ENCODE data around the gene DNAJC8.

Gene DNAJC8

DNA sequence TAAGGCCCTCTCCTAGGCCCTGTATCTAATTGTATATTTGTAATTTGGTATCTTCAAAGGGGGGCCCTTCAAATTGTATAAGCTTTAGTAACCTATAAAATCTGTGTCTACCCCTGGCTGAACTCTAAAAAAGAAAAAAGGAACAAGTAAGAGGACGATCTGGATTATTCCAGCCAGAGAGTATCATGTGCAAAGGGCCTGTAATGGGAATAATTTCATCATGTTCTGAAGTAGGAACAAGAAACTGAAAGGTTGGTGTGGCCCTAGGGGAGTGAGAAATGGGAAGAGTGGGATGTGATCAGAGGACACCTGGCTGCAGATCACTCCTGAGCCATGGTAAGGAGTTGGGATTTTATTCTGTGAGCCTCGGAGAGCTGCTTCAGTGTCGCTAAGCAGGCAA, 71.1 kb downstream of the DNAJC8 start:
- TF ChIP-seq YY1 (IDR thresholded peaks at IDR 0.05; ENCODE audit: low read depth) (no peak), EGR1 (IDR thresholded peaks at IDR 0.05) (no peak), RAD21 (IDR thresholded peaks at IDR 0.05; ENCODE audit: low read depth) (no peak), FOXM1 (IDR thresholded peaks at IDR 0.05; ENCODE audit: borderline replicate concordance, low read depth) (no peak), ZBTB7A (IDR thresholded peaks at IDR 0.05; ENCODE audit: low read depth) (no peak), CREB1 (IDR thresholded peaks at IDR 0.05; ENCODE audit: low read depth) (no peak), NFIC (IDR thresholded peaks at IDR 0.05) (no peak), TEAD4 (IDR thresholded peaks at IDR 0.05) (no peak), TAF1 (IDR thresholded peaks at IDR 0.05; ENCODE audit: low read depth) (no peak), EP300 (IDR thresholded peaks at IDR 0.05; ENCODE audit: borderline replicate concordance) (no peak), TCF12 (IDR thresholded peaks at IDR 0.05; ENCODE audit: low read depth) (no peak)
- TF ChIP-seq, protein P1, sequence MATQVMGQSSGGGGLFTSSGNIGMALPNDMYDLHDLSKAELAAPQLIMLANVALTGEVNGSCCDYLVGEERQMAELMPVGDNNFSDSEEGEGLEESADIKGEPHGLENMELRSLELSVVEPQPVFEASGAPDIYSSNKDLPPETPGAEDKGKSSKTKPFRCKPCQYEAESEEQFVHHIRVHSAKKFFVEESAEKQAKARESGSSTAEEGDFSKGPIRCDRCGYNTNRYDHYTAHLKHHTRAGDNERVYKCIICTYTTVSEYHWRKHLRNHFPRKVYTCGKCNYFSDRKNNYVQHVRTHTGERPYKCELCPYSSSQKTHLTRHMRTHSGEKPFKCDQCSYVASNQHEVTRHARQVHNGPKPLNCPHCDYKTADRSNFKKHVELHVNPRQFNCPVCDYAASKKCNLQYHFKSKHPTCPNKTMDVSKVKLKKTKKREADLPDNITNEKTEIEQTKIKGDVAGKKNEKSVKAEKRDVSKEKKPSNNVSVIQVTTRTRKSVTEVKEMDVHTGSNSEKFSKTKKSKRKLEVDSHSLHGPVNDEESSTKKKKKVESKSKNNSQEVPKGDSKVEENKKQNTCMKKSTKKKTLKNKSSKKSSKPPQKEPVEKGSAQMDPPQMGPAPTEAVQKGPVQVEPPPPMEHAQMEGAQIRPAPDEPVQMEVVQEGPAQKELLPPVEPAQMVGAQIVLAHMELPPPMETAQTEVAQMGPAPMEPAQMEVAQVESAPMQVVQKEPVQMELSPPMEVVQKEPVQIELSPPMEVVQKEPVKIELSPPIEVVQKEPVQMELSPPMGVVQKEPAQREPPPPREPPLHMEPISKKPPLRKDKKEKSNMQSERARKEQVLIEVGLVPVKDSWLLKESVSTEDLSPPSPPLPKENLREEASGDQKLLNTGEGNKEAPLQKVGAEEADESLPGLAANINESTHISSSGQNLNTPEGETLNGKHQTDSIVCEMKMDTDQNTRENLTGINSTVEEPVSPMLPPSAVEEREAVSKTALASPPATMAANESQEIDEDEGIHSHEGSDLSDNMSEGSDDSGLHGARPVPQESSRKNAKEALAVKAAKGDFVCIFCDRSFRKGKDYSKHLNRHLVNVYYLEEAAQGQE (IDR thresholded peaks at IDR 0.05; ENCODE audit: low read depth): no peak
- TF ChIP-seq, protein P2, sequence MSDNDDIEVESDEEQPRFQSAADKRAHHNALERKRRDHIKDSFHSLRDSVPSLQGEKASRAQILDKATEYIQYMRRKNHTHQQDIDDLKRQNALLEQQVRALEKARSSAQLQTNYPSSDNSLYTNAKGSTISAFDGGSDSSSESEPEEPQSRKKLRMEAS (IDR thresholded peaks at IDR 0.05): no peak

DNA sequence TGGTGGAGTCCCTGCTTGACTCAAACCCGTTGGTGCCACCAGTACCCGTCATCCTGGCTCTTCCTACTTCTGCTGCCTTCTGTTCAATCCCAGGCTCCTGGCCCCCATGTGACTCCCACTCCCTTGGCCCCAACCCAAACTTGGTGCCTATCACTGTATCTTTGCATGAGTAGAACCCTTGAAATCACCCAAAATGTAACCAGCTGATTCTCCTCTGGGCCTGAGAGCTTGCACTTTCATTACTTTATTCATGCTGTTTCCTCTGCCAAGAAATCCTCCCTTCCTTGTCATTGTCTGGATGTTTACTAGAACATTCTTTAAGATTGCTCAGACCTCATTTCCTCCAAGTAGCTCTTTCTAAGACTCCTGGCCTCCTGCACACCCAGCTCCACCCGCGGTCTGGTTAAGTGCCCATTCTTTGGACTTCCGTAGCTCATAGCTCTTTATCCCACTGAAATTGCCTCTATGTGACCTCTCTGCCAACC, 72.0 kb downstream of the DNAJC8 start:
- TF ChIP-seq EGR1 (IDR thresholded peaks at IDR 0.05): no peak
- no peak for TF ChIP-seq TCF12 (IDR thresholded peaks at IDR 0.05; ENCODE audit: low read depth)
- no peak for TF ChIP-seq YY1 (IDR thresholded peaks at IDR 0.05; ENCODE audit: low read depth)
- TF ChIP-seq, protein P3, sequence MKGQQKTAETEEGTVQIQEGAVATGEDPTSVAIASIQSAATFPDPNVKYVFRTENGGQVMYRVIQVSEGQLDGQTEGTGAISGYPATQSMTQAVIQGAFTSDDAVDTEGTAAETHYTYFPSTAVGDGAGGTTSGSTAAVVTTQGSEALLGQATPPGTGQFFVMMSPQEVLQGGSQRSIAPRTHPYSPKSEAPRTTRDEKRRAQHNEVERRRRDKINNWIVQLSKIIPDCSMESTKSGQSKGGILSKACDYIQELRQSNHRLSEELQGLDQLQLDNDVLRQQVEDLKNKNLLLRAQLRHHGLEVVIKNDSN (IDR thresholded peaks at IDR 0.05): no peak
- TF ChIP-seq, protein P2 (IDR thresholded peaks at IDR 0.05): no peak
- no peak for TF ChIP-seq CREB1 (IDR thresholded peaks at IDR 0.05; ENCODE audit: low read depth)
- no peak for TF ChIP-seq FOXM1 (IDR thresholded peaks at IDR 0.05; ENCODE audit: borderline replicate concordance, low read depth)
- no peak for TF ChIP-seq ZBTB7A (IDR thresholded peaks at IDR 0.05; ENCODE audit: low read depth)
- TF ChIP-seq NFIC (IDR thresholded peaks at IDR 0.05): no peak
- no peak for TF ChIP-seq CEBPB (IDR thresholded peaks at IDR 0.05)
- TF ChIP-seq, protein P1 (IDR thresholded peaks at IDR 0.05; ENCODE audit: low read depth): no peak
- no peak for TF ChIP-seq TAF1 (IDR thresholded peaks at IDR 0.05; ENCODE audit: low read depth)
- TF ChIP-seq RAD21 (IDR thresholded peaks at IDR 0.05; ENCODE audit: low read depth): no peak

DNA sequence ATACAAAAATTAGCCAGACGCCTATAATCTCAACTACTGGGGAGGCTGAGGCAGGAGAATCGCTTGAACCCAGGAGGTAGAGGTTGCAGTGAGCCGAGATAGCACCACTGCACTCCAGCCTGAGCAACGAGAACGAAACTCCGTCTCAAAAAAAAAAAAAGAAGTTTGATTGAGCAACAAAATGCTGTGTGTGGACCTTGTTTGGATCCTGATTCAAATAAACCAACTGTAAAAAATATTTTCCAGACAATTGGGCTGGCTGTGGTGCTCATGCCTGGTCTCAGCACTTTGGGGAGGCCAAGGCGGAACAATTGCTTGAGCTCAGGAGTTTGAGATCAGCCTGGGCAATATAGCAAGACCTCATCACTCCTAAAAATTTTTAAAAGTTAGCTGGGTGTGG, 73.1 kb downstream of the DNAJC8 start:
- TF ChIP-seq TAF1 (IDR thresholded peaks at IDR 0.05; ENCODE audit: low read depth): no peak
- TF ChIP-seq TEAD4 (IDR thresholded peaks at IDR 0.05): no peak
- no peak for TF ChIP-seq YY1 (IDR thresholded peaks at IDR 0.05; ENCODE audit: low read depth)
- no peak for TF ChIP-seq NFIC (IDR thresholded peaks at IDR 0.05)
- TF ChIP-seq FOXM1 (IDR thresholded peaks at IDR 0.05; ENCODE audit: borderline replicate concordance, low read depth): no peak
- no peak for TF ChIP-seq EP300 (IDR thresholded peaks at IDR 0.05; ENCODE audit: borderline replicate concordance)
- no peak for TF ChIP-seq RAD21 (IDR thresholded peaks at IDR 0.05; ENCODE audit: low read depth)
- no peak for TF ChIP-seq TCF12 (IDR thresholded peaks at IDR 0.05; ENCODE audit: low read depth)
- TF ChIP-seq, protein P1 (IDR thresholded peaks at IDR 0.05; ENCODE audit: low read depth): no peak
- no peak for TF ChIP-seq ZBTB7A (IDR thresholded peaks at IDR 0.05; ENCODE audit: low read depth)
- TF ChIP-seq, protein P2 (IDR thresholded peaks at IDR 0.05): no peak
- no peak for TF ChIP-seq CEBPB (IDR thresholded peaks at IDR 0.05)
- no peak for TF ChIP-seq EGR1 (IDR thresholded peaks at IDR 0.05)
- TF ChIP-seq, protein P3 (IDR thresholded peaks at IDR 0.05): no peak
- no peak for TF ChIP-seq CREB1 (IDR thresholded peaks at IDR 0.05; ENCODE audit: low read depth)

DNA sequence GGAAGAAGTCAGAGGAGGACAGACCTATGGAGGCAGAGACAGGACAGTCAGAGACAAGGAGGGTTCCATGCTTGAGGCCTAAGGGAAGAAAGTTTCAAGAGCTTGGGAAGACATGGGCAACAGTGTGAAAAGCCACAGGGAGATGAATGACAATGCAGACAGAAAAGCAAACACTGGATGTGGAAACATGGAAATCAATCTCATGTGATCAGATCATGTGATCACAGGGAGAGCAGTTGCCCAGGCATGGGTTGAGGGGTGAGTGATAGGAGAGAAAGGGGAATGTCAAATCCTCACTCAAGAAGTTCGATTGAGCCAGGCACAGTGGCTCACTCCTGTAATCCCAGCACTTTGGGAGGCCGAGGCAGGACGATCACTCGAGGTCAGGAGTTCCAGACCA, 73.6 kb downstream of the DNAJC8 start:
- TF ChIP-seq RAD21 (IDR thresholded peaks at IDR 0.05; ENCODE audit: low read depth): no peak
- TF ChIP-seq TCF12 (IDR thresholded peaks at IDR 0.05; ENCODE audit: low read depth): no peak
- TF ChIP-seq, protein P1 (IDR thresholded peaks at IDR 0.05; ENCODE audit: low read depth): no peak
- TF ChIP-seq CREB1 (IDR thresholded peaks at IDR 0.05; ENCODE audit: low read depth): no peak
- TF ChIP-seq YY1 (IDR thresholded peaks at IDR 0.05; ENCODE audit: low read depth): no peak
- TF ChIP-seq, protein P3 (IDR thresholded peaks at IDR 0.05): no peak
- TF ChIP-seq ZBTB7A (IDR thresholded peaks at IDR 0.05; ENCODE audit: low read depth): no peak
- TF ChIP-seq TAF1 (IDR thresholded peaks at IDR 0.05; ENCODE audit: low read depth): no peak
- TF ChIP-seq EP300 (IDR thresholded peaks at IDR 0.05; ENCODE audit: borderline replicate concordance): no peak
- TF ChIP-seq, protein P2 (IDR thresholded peaks at IDR 0.05): no peak
- no peak for TF ChIP-seq TEAD4 (IDR thresholded peaks at IDR 0.05)
- no peak for TF ChIP-seq FOXM1 (IDR thresholded peaks at IDR 0.05; ENCODE audit: borderline replicate concordance, low read depth)
- no peak for TF ChIP-seq NFIC (IDR thresholded peaks at IDR 0.05)
- TF ChIP-seq CEBPB (IDR thresholded peaks at IDR 0.05): no peak
- no peak for TF ChIP-seq EGR1 (IDR thresholded peaks at IDR 0.05)
